H1 (cell line): ENCODE data around the gene DBP. TPM values are rescaled to one million over a fixed set of nuclear protein-coding genes. Genes with fewer than 3 reads are reported as not detected.

Source experiments
- CTCF ChIA-PET: fragments of 300-600 bp; sonication (Branson Sonifier 250); formaldehyde crosslinking; loops from one replicate; lab custom pipeline; 2021; ENCODE audit not compliant: partially characterized antibody; lab: Charles Lee
- POLR2A ChIA-PET: fragments of 300-600 bp; sonication (Branson Sonifier 250); formaldehyde crosslinking; loops from one replicate; lab custom pipeline; 2021; ENCODE audit warnings: inconsistent platforms; ENCODE audit not compliant: partially characterized antibody; lab: Charles Lee
- DNase-seq, 2 experiments: peaks; one replicate each; pipeline versions ENCODE4 v3.0.0 to v3.0.0-alpha.2; 2010 to 2022; ENCODE audit warnings: low spot score in 2 of 2, low read depth in 1 of 2, mixed read lengths in 1 of 2
- FAIRE-seq: peaks from 2 replicates; lab custom pipeline; 2011; peaks lifted over from hg19 to GRCh38; lab: Jason Lieb, UNC
- H2AFZ ChIP-seq: 2 replicates; pipeline ENCODE4 v1.8.1; 2012; ENCODE audit warnings: low read length, inconsistent platforms
- H2AK5ac ChIP-seq: 2 replicates; pipeline ENCODE4 v1.6.1; 2013; ENCODE audit warnings: low read depth, low read length
- H2BK120ac ChIP-seq: replicated peaks from 2 replicates; pipeline ENCODE3; 2013; ENCODE audit warnings: low read depth, low read length, inconsistent platforms
- H2BK12ac ChIP-seq: 2 replicates; pipeline ENCODE4 v1.6.1; 2013; ENCODE audit warnings: low read depth, low read length
- H2BK15ac ChIP-seq: 2 replicates; pipeline ENCODE4 v1.6.1; 2013; ENCODE audit warnings: low read length
- H2BK20ac ChIP-seq: 2 replicates; pipeline ENCODE4 v1.6.1; 2013; ENCODE audit warnings: low read length
- H2BK5ac ChIP-seq: 2 replicates; pipeline ENCODE4 v1.6.1; 2013; ENCODE audit warnings: low read depth, low read length
- H3K14ac ChIP-seq: 2 replicates; pipeline ENCODE4 v1.6.1; 2013; ENCODE audit warnings: inconsistent platforms; ENCODE audit not compliant: insufficient read length
- H3K18ac ChIP-seq: 2 replicates; pipeline ENCODE4 v1.6.1; 2013; ENCODE audit warnings: low read length; ENCODE audit errors: extremely low read depth
- H3K23ac ChIP-seq: 2 replicates; pipeline ENCODE4 v1.6.1; 2013; ENCODE audit warnings: inconsistent platforms; ENCODE audit not compliant: insufficient read length
- H3K23me2 ChIP-seq: 2 replicates; pipeline ENCODE4 v1.6.1; 2013; ENCODE audit warnings: low read depth, low read length
- H3K27ac ChIP-seq: 2 replicates; pipeline ENCODE4 v1.6.1; 2011; ENCODE audit warnings: low read depth, low read length, inconsistent platforms
- H3K27me3 ChIP-seq, 4 experiments: replicated peaks in 1 of 4; 1 replicate in 1 of 4; 2 replicates in 3 of 4; pipeline versions ENCODE4 v1.6.1 to v1.8.1; 2011 to 2013; ENCODE audit warnings: low read length in 3 of 4, mild to moderate bottlenecking in 3 of 4, inconsistent platforms in 2 of 4, mixed read lengths in 2 of 4, moderate library complexity in 1 of 4; ENCODE audit not compliant: control insufficient read depth in 3 of 4, insufficient read depth in 3 of 4; ENCODE audit errors: extremely low read depth in 1 of 4
- H3K36me3 ChIP-seq, 4 experiments: 2 replicates each; pipeline versions ENCODE4 v1.6.1 to v1.8.1; 2011 to 2013; ENCODE audit warnings: mild to moderate bottlenecking in 4 of 4, low read length in 3 of 4, moderate library complexity in 2 of 4, control low read depth in 1 of 4, inconsistent platforms in 1 of 4; ENCODE audit not compliant: insufficient read depth in 4 of 4, control insufficient read depth in 2 of 4
- H3K4ac ChIP-seq: replicated peaks from 2 replicates; pipeline ENCODE3; 2013; ENCODE audit warnings: low read length, low read depth, mixed read lengths, inconsistent platforms; ENCODE audit not compliant: insufficient read length
- H3K4me1 ChIP-seq, 4 experiments: replicated peaks in 1 of 4; 1 replicate in 1 of 4; 2 replicates in 3 of 4; pipeline versions ENCODE4 v1.6.1 to v1.8.1; 2011 to 2013; ENCODE audit warnings: low read length in 3 of 4, inconsistent platforms in 2 of 4, mixed read lengths in 1 of 4; ENCODE audit not compliant: insufficient read depth in 4 of 4, control insufficient read depth in 3 of 4
- H3K4me2 ChIP-seq, 2 experiments: 2 replicates each; pipeline versions ENCODE4 v1.6.1 to v1.8.1; 2011 to 2013; ENCODE audit warnings: low read depth in 2 of 2, low read length in 2 of 2, control low read depth in 1 of 2, inconsistent platforms in 1 of 2, mild to moderate bottlenecking in 1 of 2; ENCODE audit not compliant: insufficient read depth in 1 of 2
- H3K4me3 ChIP-seq, 4 experiments: fragments of 200-600, 300-600 bp in 1 of 4; sonication (generic), shearing (Covaris generic), sonication (Bioruptor Twin) in 1 of 4; 2 replicates each; pipeline versions ENCODE4 v1.5.1 to v1.8.1; 2011 to 2016; ENCODE audit warnings: low read length in 4 of 4, low read depth in 3 of 4, control low read depth in 2 of 4, inconsistent platforms in 2 of 4, mild to moderate bottlenecking in 2 of 4, mixed read lengths in 1 of 4, moderate library complexity in 1 of 4; ENCODE audit not compliant: insufficient read depth in 2 of 4; ENCODE audit errors: extremely low read depth in 1 of 4
- H3K56ac ChIP-seq: replicated peaks from 2 replicates; pipeline ENCODE3; 2013; ENCODE audit warnings: low read depth, mild to moderate bottlenecking, mixed read lengths, low read length, inconsistent platforms; ENCODE audit not compliant: insufficient read length
- H3K79me1 ChIP-seq: 2 replicates; pipeline ENCODE4 v1.6.1; 2013; ENCODE audit warnings: low read depth, low read length, control low read depth
- H3K79me2 ChIP-seq, 2 experiments: 2 replicates each; pipeline versions ENCODE4 v1.6.1 to v1.8.1; 2012 to 2013; ENCODE audit warnings: low read length in 2 of 2, mild to moderate bottlenecking in 2 of 2, inconsistent platforms in 1 of 2; ENCODE audit not compliant: insufficient read depth in 2 of 2, control insufficient read depth in 1 of 2
- H3K9ac ChIP-seq, 4 experiments: replicated peaks in 1 of 4; 1 replicate in 1 of 4; 2 replicates in 3 of 4; pipeline versions ENCODE4 v1.6.1 to v1.8.1; 2011 to 2013; ENCODE audit warnings: low read depth in 3 of 4, low read length in 3 of 4, control low read depth in 2 of 4, mild to moderate bottlenecking in 2 of 4, moderate library complexity in 2 of 4, inconsistent platforms in 1 of 4; ENCODE audit errors: extremely low read depth in 1 of 4
- H3K9me3 ChIP-seq, 2 experiments: 2 replicates each; pipeline versions ENCODE4 v1.6.1 to v1.8.1; 2012 to 2013; ENCODE audit warnings: mild to moderate bottlenecking in 2 of 2, moderate library complexity in 2 of 2, control low read depth in 1 of 2, inconsistent platforms in 1 of 2, low read depth in 1 of 2, low read length in 1 of 2, mixed read lengths in 1 of 2; ENCODE audit not compliant: insufficient read depth in 2 of 2
- H4K20me1 ChIP-seq, 2 experiments: replicated peaks in 1 of 2; 2 replicates each; pipeline versions ENCODE3 to v1.8.1; 2011 to 2013; ENCODE audit warnings: inconsistent platforms in 2 of 2, low read length in 2 of 2, mild to moderate bottlenecking in 1 of 2; ENCODE audit not compliant: insufficient read depth in 2 of 2, control insufficient read depth in 1 of 2
- H4K5ac ChIP-seq: 2 replicates; pipeline ENCODE4 v1.6.1; 2013; ENCODE audit warnings: low read length, low read depth, mixed read lengths, inconsistent platforms; ENCODE audit not compliant: insufficient read length
- H4K8ac ChIP-seq: 2 replicates; pipeline ENCODE4 v1.8.0; 2013; ENCODE audit warnings: mild to moderate bottlenecking, moderate library complexity, low read length, inconsistent platforms; ENCODE audit not compliant: insufficient read depth; ENCODE audit errors: extremely low read depth
- H4K91ac ChIP-seq: replicated peaks from 2 replicates; pipeline ENCODE3; 2013; ENCODE audit warnings: low read length, mixed read lengths, inconsistent platforms; ENCODE audit not compliant: insufficient read length
- EGR1 ChIP-seq: IDR thresholded peaks from 2 replicates; pipeline ENCODE4 v1.6.1; 2011; ENCODE audit warnings: low read depth, low read length, borderline replicate concordance
- POLR2A ChIP-seq, 2 experiments: IDR thresholded peaks; 1 replicate in 1 of 2; 2 replicates in 1 of 2; pipeline ENCODE4 v1.6.1; 2011; ENCODE audit warnings: low read depth in 2 of 2, low read length in 2 of 2, mild to moderate bottlenecking in 2 of 2; ENCODE audit errors: control extremely low read depth in 1 of 2
- SAP30 ChIP-seq: fragments of 300-600 bp; sonication (generic); IDR thresholded peaks from 2 replicates; pipeline ENCODE4 v1.7.1; 2012; ENCODE audit warnings: low read length, moderate library complexity, mild to moderate bottlenecking, inconsistent platforms; ENCODE audit not compliant: insufficient read depth, insufficient replicate concordance
- WGBS, 2 experiments: shearing (Covaris generic) in 1 of 2; methylation state at CpG; one replicate each; pipeline versions ENCODE4 v1.1.6 to v1.1.7; 2013 to 2015; ENCODE audit warnings: low lambda C conversion rate in 2 of 2, mixed read lengths in 2 of 2, inconsistent platforms in 1 of 2, low coverage in 1 of 2, missing lambda C conversion rate in 1 of 2; ENCODE audit not compliant: insufficient replicate concordance in 2 of 2, insufficient coverage in 1 of 2, insufficient read length in 1 of 2; ENCODE audit errors: extremely low coverage in 1 of 2, missing lambda C conversion rate in 1 of 2; 5-methylcytosine and 5-hydroxymethylcytosine counted together
- polyA plus RNA-seq, 7 experiments: library from polyadenylated mRNA; depleted of rRNA in 3 of 7; stranded (reverse) in 5 of 7; unstranded in 2 of 7; fragments of >200 nt in 5 of 7; fragments of 200-250 nt in 2 of 7; gene quantifications; 1 replicate in 5 of 7; 2 replicates in 1 of 7; 4 replicates in 1 of 7; pipeline versions ENCODE4 v1.2.1 to v1.2.3, GENCODE V29; 2011 to 2013; ENCODE audit warnings: missing spikeins in 2 of 7, mixed read lengths in 2 of 7
- total RNA-seq: library from RNA; stranded (reverse); fragmentation: NEBNext Ultra II Directional; extraction: Animal tissue kit (Norgen Biotek cat#: 25700); gene quantifications from 2 replicates; pipeline ENCODE4 v1.2.1, GENCODE V29; 2021

Gene DBP
- total and polyA plus RNA-seq, 2 of the 8 experiments (the other 6 are each of a cell fraction or from before 2014, with no cell fraction given) = 7.5 to 8.3 TPM

- Histone ChIP-seq H2BK20ac (no peak overlapping the region), H3K36me3 (peaks cover 17 to 32% (median 21%) of the 10 kb centered on the region in 4 experiments), H3K9me3 (no peaks in the 10 kb centered on the region), H2AK5ac (0 out of 2 replicates have a peak overlapping the region, but pooled peaks have one; percentile 57), H3K4me2 (peak overlapping the region; percentile 64 to 84), H4K5ac (peak overlapping the region; percentile 78), H2BK15ac (no peak overlapping the region), H3K4me1 (peaks cover 3 to 45% (median 36%) of the 10 kb centered on the region in 4 experiments), H3K18ac (no peak overlapping the region; the same call in 1 of the 2 replicates), H3K23me2 (peaks cover 4% of the 10 kb centered on the region; the same call in 1 of the 2 replicates), H2AFZ (no peak overlapping the region), H3K4ac (peak overlapping the region; percentile 80), H2BK12ac (no peak overlapping the region; the same call in 1 of the 2 replicates), H3K27me3 (no peaks in the 10 kb centered on the region), H4K20me1 (peaks cover 25 to 38% of the 10 kb centered on the region in 2 experiments), H4K8ac (peak overlapping the region; percentile 97; the same call in 1 of the 2 replicates), H3K14ac (no peak overlapping the region), H3K56ac (peak overlapping the region; percentile 33), H3K27ac (peak overlapping the region; percentile 87), H4K91ac (peak overlapping the region; percentile 82), H2BK120ac (no peak overlapping the region), H3K9ac (peak overlapping the region; percentile 94 to 100 (median 96)), H2BK5ac (peak overlapping the region; percentile 87), H3K4me3 (peak overlapping the region; percentile 83 to 97 (median 94)), H3K79me2 (peaks cover 20 to 31% of the 10 kb centered on the region in 2 experiments), H3K79me1 (peaks cover 4% of the 10 kb centered on the region; the same call in 1 of the 2 replicates), H3K23ac (no peak overlapping the region)
- 1% methylated on average over 18 of the region's 18 CpGs; no CpG with 5 or more reads in 1 of the 2 experiments for WGBS, 2 experiments
- ChIA-PET CTCF (interaction anchor here (0.8 to 7.2 kb wide), 5 partner anchors 9 to 164 kb away, joined by 3 to 37 read pairs (median 4); no protein-coding TSS in a partner anchor), POLR2A (interaction anchor here (1.0 to 30.9 kb wide), 15 partner anchors 5 to 263 kb away, joined by 3 to 788 read pairs (median 5); partner anchors contain the start of genes CA11, DBP, FAM83E and FUT2)
- FAIRE-seq (no peak), DNase-seq (no peak)
- no peak for TF ChIP-seq EGR1
- peak in 1 of 2 experiments; percentile 5; a peak in 1 of 3 replicates for TF ChIP-seq POLR2A (IDR thresholded peaks at IDR 0.05; ENCODE audit: control extremely low read depth in 1 of 2, low read depth in 2 of 2, low read length in 2 of 2)
- TF ChIP-seq SAP30 = peak; percentile 75
Observed at GRCh38 chr19:48618278-48618915, 18.8 kb downstream of the DBP start.
